ENCODE data around the gene BTNL2. TPM values are rescaled to one million over a fixed set of nuclear protein-coding genes. Genes with fewer than 3 reads are reported as not detected.

BTNL2 gene
- total RNA-seq, 1 experiment from 2014 or later: not detected

DNA sequence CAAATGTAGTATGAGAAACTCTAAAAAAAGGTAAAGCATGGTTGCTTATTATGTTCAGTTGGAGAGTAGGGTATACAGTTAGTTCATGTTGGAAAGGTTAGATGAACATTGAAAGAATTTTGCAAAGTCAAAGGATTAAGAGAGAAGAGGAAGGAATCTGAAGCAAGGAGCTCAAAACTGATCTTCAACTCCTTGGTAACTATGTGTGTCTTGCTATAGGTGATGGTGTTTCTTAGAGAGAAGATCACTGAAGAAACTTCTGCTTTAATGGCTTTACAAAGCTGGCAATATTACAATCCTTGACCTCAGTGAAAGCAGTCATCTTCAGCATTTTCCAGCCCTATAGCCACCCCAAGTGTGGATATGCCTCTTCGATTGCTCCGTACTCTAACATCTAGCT, 37.5 kb upstream of the BTNL2 start:
- Mint-ChIP-seq H3K36me3 (ENCODE audit: insufficient read depth in 1 of 3, low read depth in 3 of 3) (no peaks in the 10 kb centered on the region; a peak in 1 of 7 replicates), H3K9me3 (0 out of 5 replicates have a peak, but pooled peaks cover 0 to 2% of the 10 kb centered on the region in 2 experiments), H3K4me1 (peaks cover 4 to 5% of the 10 kb centered on the region in 2 experiments), H3K27ac (no peak overlapping the region), H3K27me3 (ENCODE audit: low read depth) (peaks cover 3% of the 10 kb centered on the region), H3K4me3 (no peak overlapping the region)
- H3K4ac ChIP-seq (ENCODE audit: low read depth, low read length): no peak overlapping the region
- H2BK15ac ChIP-seq (ENCODE audit: low read depth, low read length): no peak overlapping the region
- H2BK20ac ChIP-seq (ENCODE audit: low read depth, low read length, poor library complexity, severe bottlenecking): no peak overlapping the region
- no peak overlapping the region for H3K14ac ChIP-seq (ENCODE audit: insufficient read depth, low read length)
- no peaks in the 10 kb centered on the region for H3K79me2 ChIP-seq (ENCODE audit: insufficient read depth, low read length)
- no peak overlapping the region for H2BK12ac ChIP-seq (ENCODE audit: insufficient read length, low read depth, low read length)
- no peak overlapping the region for H3T11ph ChIP-seq (ENCODE audit: low read length)
- no peak overlapping the region for H2AFZ ChIP-seq (ENCODE audit: low read length)
- H3K79me1 ChIP-seq (ENCODE audit: insufficient read depth, low read depth, low read length, poor library complexity, severe bottlenecking): no peaks in the 10 kb centered on the region
- H3K23me2 ChIP-seq (ENCODE audit: insufficient read length, low read depth, low read length, poor library complexity, severe bottlenecking): no peaks in the 10 kb centered on the region
- no peak overlapping the region for H3K18ac ChIP-seq (ENCODE audit: insufficient read length, low read depth, low read length)
- no peak overlapping the region for H4K91ac ChIP-seq (ENCODE audit: insufficient read length, low read depth, low read length)
- no peak overlapping the region for H4K5ac ChIP-seq (ENCODE audit: insufficient read length, low read depth, low read length)
- H2BK5ac ChIP-seq (ENCODE audit: insufficient read length, low read length): no peak overlapping the region
- no peak overlapping the region for H3K23ac ChIP-seq (ENCODE audit: insufficient read length, low read depth, low read length)
- H4K8ac ChIP-seq (replicated peaks; ENCODE audit: insufficient read length, low read depth, low read length): no peak overlapping the region
- no peaks in the 10 kb centered on the region for H3K9me3 ChIP-seq (ENCODE audit: control insufficient read depth, low read depth, low read length)
- no peak overlapping the region for H3K9ac ChIP-seq (ENCODE audit: extremely low read depth, insufficient read length, low read length)
- no CpG with 5 or more reads among the region's 2 CpGs for WGBS (ENCODE audit: extremely low coverage, insufficient read length, low lambda C conversion rate)
- DNase-seq: no peak
- H3K27me3 ChIP-seq (ENCODE audit: insufficient read depth, low read length): no peaks in the 10 kb centered on the region
- H2AK5ac ChIP-seq (ENCODE audit: insufficient read length, low read length): no peak overlapping the region
- H2BK120ac ChIP-seq (ENCODE audit: low read depth, low read length, poor library complexity, severe bottlenecking): no peak overlapping the region
- H3K56ac ChIP-seq (ENCODE audit: insufficient read length, low read depth, low read length): no peak overlapping the region
- TF ChIP-seq, protein P1, sequence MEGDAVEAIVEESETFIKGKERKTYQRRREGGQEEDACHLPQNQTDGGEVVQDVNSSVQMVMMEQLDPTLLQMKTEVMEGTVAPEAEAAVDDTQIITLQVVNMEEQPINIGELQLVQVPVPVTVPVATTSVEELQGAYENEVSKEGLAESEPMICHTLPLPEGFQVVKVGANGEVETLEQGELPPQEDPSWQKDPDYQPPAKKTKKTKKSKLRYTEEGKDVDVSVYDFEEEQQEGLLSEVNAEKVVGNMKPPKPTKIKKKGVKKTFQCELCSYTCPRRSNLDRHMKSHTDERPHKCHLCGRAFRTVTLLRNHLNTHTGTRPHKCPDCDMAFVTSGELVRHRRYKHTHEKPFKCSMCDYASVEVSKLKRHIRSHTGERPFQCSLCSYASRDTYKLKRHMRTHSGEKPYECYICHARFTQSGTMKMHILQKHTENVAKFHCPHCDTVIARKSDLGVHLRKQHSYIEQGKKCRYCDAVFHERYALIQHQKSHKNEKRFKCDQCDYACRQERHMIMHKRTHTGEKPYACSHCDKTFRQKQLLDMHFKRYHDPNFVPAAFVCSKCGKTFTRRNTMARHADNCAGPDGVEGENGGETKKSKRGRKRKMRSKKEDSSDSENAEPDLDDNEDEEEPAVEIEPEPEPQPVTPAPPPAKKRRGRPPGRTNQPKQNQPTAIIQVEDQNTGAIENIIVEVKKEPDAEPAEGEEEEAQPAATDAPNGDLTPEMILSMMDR (conservative IDR thresholded peaks at IDR 0.05): no peak
- H3K4me1 ChIP-seq (ENCODE audit: insufficient read depth, low read length): no peaks in the 10 kb centered on the region
- no peak overlapping the region for H3K27ac ChIP-seq (ENCODE audit: insufficient read length, low read depth, low read length)
- H4K20me1 ChIP-seq (ENCODE audit: control insufficient read depth, insufficient read depth, insufficient read length): no peaks in the 10 kb centered on the region
- H3K4me2 ChIP-seq (ENCODE audit: insufficient read depth, insufficient read length, low read length): no peak overlapping the region
